ENCODE measurements around the gene PRICKLE2.

- no peak for TF ChIP-seq ZBTB17 (tag by site-specific recombination; IDR thresholded peaks at IDR 0.05)
- no peak for TF ChIP-seq BCL6B (tag by site-specific recombination; IDR thresholded peaks at IDR 0.05)
- no peak for TF ChIP-seq YY1 (tag by site-specific recombination; IDR thresholded peaks at IDR 0.05)
Observed at GRCh38 chr3:64215103-64215502, 10.2 kb downstream of the PRICKLE2 start.

All from HEK293 (cell line).